Stimulated activated CD4-positive, alpha-beta T cell treated with anti-CD3 and anti-CD28 coated beads, Interleukin-1b, Interleukin-23, amount 100 ng/mL, for 4 hours (primary cell): ENCODE measurements around the gene ENG.
"Not testable (repeated sequence)": the region's sequence is repeated elsewhere in the genome, so short reads cannot be mapped to it uniquely, and the experiment has no call there.

Experiments
- DNase-seq, 2 donors: peaks; one replicate each; pipeline ENCODE4 v3.0.0-alpha.2; 2020; ENCODE audit warnings: low read depth in 2 of 2

Gene ENG

GRCh38 chr9:127844821-127845359, 9.6 kb downstream of the ENG start:
- DNase-seq, result no peak

GRCh38 chr9:127841087-127841835, 13.2 kb downstream of the ENG start:
- no peak for DNase-seq

GRCh38 chr9:127838375-127839078, 15.9 kb downstream of the ENG start:
- no peak for DNase-seq

GRCh38 chr9:127837346-127837745, 17.1 kb downstream of the ENG start:
- DNase-seq, result no peak

GRCh38 chr9:127836561-127836960, 17.9 kb downstream of the ENG start:
- DNase-seq, result not testable (repeated sequence)

- no peak for DNase-seq
Observed at GRCh38 chr9:127835991-127836516, 18.4 kb downstream of the ENG start.

- no peak for DNase-seq
Observed at GRCh38 chr9:127833555-127833954, 20.9 kb downstream of the ENG start.

GRCh38 chr9:127832248-127832647, 22.2 kb downstream of the ENG start:
- no peak for DNase-seq

- no peak for DNase-seq
Observed at GRCh38 chr9:127829205-127829906, 25.1 kb downstream of the ENG start.

- no peak for DNase-seq
Observed at GRCh38 chr9:127828262-127829031, 26.0 kb downstream of the ENG start.

- no peak for DNase-seq
Observed at GRCh38 chr9:127826253-127826913, 28.1 kb downstream of the ENG start.

- DNase-seq, result no peak
Observed at GRCh38 chr9:127825319-127826051, 29.0 kb downstream of the ENG start.

GRCh38 chr9:127822108-127822507, 32.4 kb downstream of the ENG start:
- DNase-seq, result no peak

GRCh38 chr9:127818574-127818973, 35.9 kb downstream of the ENG start:
- no peak for DNase-seq

- no peak for DNase-seq
Observed at GRCh38 chr9:127817881-127818434, 36.5 kb downstream of the ENG start.

- no peak for DNase-seq
Observed at GRCh38 chr9:127816728-127817127, 37.7 kb downstream of the ENG start.

- no peak for DNase-seq
Observed at GRCh38 chr9:127816362-127816725, 38.1 kb downstream of the ENG start.

GRCh38 chr9:127815512-127816361, 38.7 kb downstream of the ENG start:
- no peak for DNase-seq
